K562 (cell line): ENCODE data around the gene AFF1. TPM values are rescaled to one million over a fixed set of nuclear protein-coding genes. Genes with fewer than 3 reads are reported as not detected.

ENCODE experiments used
- ADNP ChIP-seq: fragments of 200-800 bp; sonication (Bioruptor generic); IDR thresholded peaks from 2 replicates; pipeline ENCODE4 v1.6.1; 2016; ENCODE audit warnings: missing genetic modification characterization, missing compliant biosample characterization
- ARID3A ChIP-seq: IDR thresholded peaks from 2 replicates; pipeline ENCODE4 v1.6.1; 2012; ENCODE audit warnings: low read depth, low read length, improper control_type of control experiment, borderline replicate concordance
- EWSR1 ChIP-seq: fragments of 450-650 bp; IDR thresholded peaks from 2 replicates; pipeline ENCODE4 v1.6.1; 2018; ENCODE audit warnings: borderline replicate concordance, mild to moderate bottlenecking, low read depth, moderate library complexity; ENCODE audit not compliant: partially characterized antibody
- ID3 ChIP-seq, 2 experiments: fragments of 250-450 bp in 1 of 2; fragments of 450-650 bp in 1 of 2; sonication (Bioruptor Pico) in 1 of 2; IDR thresholded peaks; 2 replicates each; pipeline versions ENCODE4 v1.6.1 to v1.8.0; 2016 to 2021; ENCODE audit warnings: mild to moderate bottlenecking in 2 of 2, moderate library complexity in 2 of 2, missing compliant biosample characterization in 1 of 2, missing genetic modification characterization in 1 of 2
- JUN ChIP-seq, 2 experiments: sonication (generic) in 1 of 2; formaldehyde crosslinking in 1 of 2; IDR thresholded peaks; 2 replicates each; pipeline versions ENCODE4 v1.6.1 to v1.8.0; 2012 to 2022; ENCODE audit warnings: borderline replicate concordance in 2 of 2, mild to moderate bottlenecking in 2 of 2, improper control_type of control experiment in 1 of 2, low read depth in 1 of 2, low read length in 1 of 2, missing genetic modification reagents in 1 of 2
- KLF16 ChIP-seq: IDR thresholded peaks from 2 replicates; pipeline ENCODE4 v1.6.1; 2016; ENCODE audit warnings: antibody characterized with exemption
- MYNN ChIP-seq, 2 experiments: sonication (generic); formaldehyde crosslinking in 1 of 2; IDR thresholded peaks; 2 replicates each; pipeline versions ENCODE4 v1.5.0 to v1.6.1; 2016 to 2020; ENCODE audit warnings: antibody characterized with exemption in 1 of 2, missing genetic modification reagents in 1 of 2
- PML ChIP-seq: IDR thresholded peaks from 2 replicates; pipeline ENCODE4 v1.6.1; 2012; ENCODE audit warnings: low read length, inconsistent platforms
- RCOR1 ChIP-seq, 2 experiments: IDR thresholded peaks; 2 replicates each; pipeline ENCODE4 v1.6.1; 2012; ENCODE audit warnings: low read depth in 2 of 2, low read length in 2 of 2, borderline replicate concordance in 1 of 2, improper control_type of control experiment in 1 of 2
- RUNX1 ChIP-seq: sonication (generic); IDR thresholded peaks from 2 replicates; pipeline ENCODE4 v1.6.1; 2016; ENCODE audit warnings: antibody characterized with exemption, low read depth
- SMARCA4 ChIP-seq: fragments of 450-650 bp; IDR thresholded peaks from 2 replicates; pipeline ENCODE4 v1.6.1; 2016
- SOX6 ChIP-seq: fragments of 450-650 bp; IDR thresholded peaks from 2 replicates; pipeline ENCODE4 v1.6.1; 2014; ENCODE audit warnings: mild to moderate bottlenecking
- SRSF1 ChIP-seq: fragments of 200-400 bp; formaldehyde crosslinking; IDR thresholded peaks from 2 replicates; pipeline ENCODE4 v1.6.1; 2017; ENCODE audit warnings: mild to moderate bottlenecking, low read depth, low read length, moderate library complexity
- SRSF7 ChIP-seq: fragments of 200-400 bp; formaldehyde crosslinking; optimal IDR thresholded peaks from 2 replicates; pipeline ENCODE3; 2017; ENCODE audit warnings: mild to moderate bottlenecking, low read depth, low read length
- TAL1 ChIP-seq: fragments of 450-650 bp; IDR thresholded peaks from 2 replicates; pipeline ENCODE4 v1.6.1; 2016; ENCODE audit warnings: mild to moderate bottlenecking
- TBL1XR1 ChIP-seq, 2 experiments: IDR thresholded peaks; 2 replicates each; pipeline ENCODE4 v1.6.1; 2012; ENCODE audit warnings: improper control_type of control experiment in 2 of 2, low read length in 2 of 2, mild to moderate bottlenecking in 1 of 2
- TCFL5 ChIP-seq: fragments of 250-450 bp; sonication (Bioruptor Pico); conservative IDR thresholded peaks from 2 replicates; pipeline ENCODE4 v1.6.1; 2021; ENCODE audit warnings: mild to moderate bottlenecking, moderate library complexity, matching md5 sums
- TEAD4 ChIP-seq, 2 experiments: sonication (generic) in 1 of 2; formaldehyde crosslinking in 1 of 2; IDR thresholded peaks; 2 replicates each; pipeline versions ENCODE4 v1.6.1 to v1.8.0; 2012 to 2022; ENCODE audit warnings: borderline replicate concordance in 1 of 2, inconsistent platforms in 1 of 2, low read length in 1 of 2, mild to moderate bottlenecking in 1 of 2, missing genetic modification reagents in 1 of 2
- ZMIZ1 ChIP-seq, 2 experiments: fragments of 150-350 bp in 1 of 2; IDR thresholded peaks; 2 replicates each; pipeline ENCODE4 v1.6.1; 2012 to 2016; ENCODE audit warnings: low read depth in 2 of 2, low read length in 2 of 2, mild to moderate bottlenecking in 1 of 2, moderate library complexity in 1 of 2
- ZNF175 ChIP-seq: fragments of 200-800 bp; sonication (Bioruptor generic); IDR thresholded peaks from 2 replicates; pipeline ENCODE4 v1.6.1; 2016; ENCODE audit warnings: low read depth, mild to moderate bottlenecking, missing genetic modification characterization, missing compliant biosample characterization
- ZNF384 ChIP-seq: IDR thresholded peaks from 2 replicates; pipeline ENCODE4 v1.6.1; 2012; ENCODE audit warnings: low read depth, low read length, improper control_type of control experiment
- polyA plus RNA-seq, 8 experiments: library from polyadenylated mRNA; depleted of rRNA in 4 of 8; stranded (reverse) in 5 of 8; unstranded in 3 of 8; fragments of >200 nt; fragmentation: Nextera tagmentation in 2 of 8; fragmentation: Illumina TruSeq in 1 of 8; extraction: Ambion mirVana in 2 of 8; extraction: Trizol in 1 of 8; gene quantifications; 2 replicates each; pipeline versions ENCODE4 v1.2.1 to v1.2.3, GENCODE V29; 2011 to 2014; ENCODE audit warnings: inconsistent platforms in 1 of 8, missing spikeins in 1 of 8
- total RNA-seq, 7 experiments: library from RNA; depleted of rRNA in 6 of 7; stranded (reverse); fragments of >200 nt in 6 of 7; fragmentation: Illumina TruSeq in 2 of 7; extraction: Trizol in 2 of 7; gene quantifications; 2 replicates each; pipeline versions ENCODE4 v1.2.1 to v1.2.3, GENCODE V29; 2011 to 2021; ENCODE audit warnings: low replicate concordance in 1 of 7

Gene AFF1
- total and polyA plus RNA-seq, 9 of the 15 experiments (the other 6 are each of a cell fraction or from before 2014, with no cell fraction given): 4.1 to 47.5 (median 17.2) TPM

GRCh38 chr4:87017580-87018342 lies 83.0 kb downstream of the AFF1 start (continued):
- TF ChIP-seq TEAD4 (IDR thresholded peaks at IDR 0.05; ENCODE audit: low read length): peak; percentile 94
- TF ChIP-seq TEAD4 (CRISPR knock-in tag; IDR thresholded peaks at IDR 0.05; ENCODE audit: borderline replicate concordance): no peak
- TF ChIP-seq TCFL5 (CRISPR knock-in tag): no peak
- TF ChIP-seq RCOR1 (IDR thresholded peaks at IDR 0.05; ENCODE audit: borderline replicate concordance in 1 of 2, low read depth in 2 of 2, low read length in 2 of 2): peak in 1 of 2 experiments; percentile 63; a peak in 2 of 4 replicates
- TF ChIP-seq ZNF384: peak; percentile 90
- no peak for TF ChIP-seq EWSR1
- TF ChIP-seq RUNX1: no peak
- peak; percentile 86 for TF ChIP-seq TAL1
- TF ChIP-seq ZMIZ1 (IDR thresholded peaks at IDR 0.05; ENCODE audit: low read depth in 2 of 2, low read length in 2 of 2): 0 out of 4 replicates have a peak, but pooled peaks of 1 of the 2 experiments have one; percentile 50
- no peak for TF ChIP-seq SRSF1
- peak; percentile 81 for TF ChIP-seq MYNN (IDR thresholded peaks at IDR 0.05)
- no peak for TF ChIP-seq MYNN (CRISPR knock-in tag; IDR thresholded peaks at IDR 0.05)
- peak; percentile 76 for TF ChIP-seq PML
- peak; percentile 89 for TF ChIP-seq SMARCA4
- no peak for TF ChIP-seq TBL1XR1 (IDR thresholded peaks at IDR 0.05; ENCODE audit: low read length in 2 of 2)
- 0 out of 2 replicates have a peak, but pooled peaks have one; percentile 19 for TF ChIP-seq ADNP (tag)
- TF ChIP-seq SOX6: peak; percentile 72
- TF ChIP-seq JUN (IDR thresholded peaks at IDR 0.05; ENCODE audit: borderline replicate concordance, low read depth, low read length): peak; percentile 36; the same call in 1 of the 2 replicates
- TF ChIP-seq JUN (CRISPR knock-in tag; IDR thresholded peaks at IDR 0.05; ENCODE audit: borderline replicate concordance): no peak
- TF ChIP-seq ID3 (CRISPR knock-in tag; IDR thresholded peaks at IDR 0.05): no peak
- no peak for TF ChIP-seq ID3 (tag; IDR thresholded peaks at IDR 0.05)
- TF ChIP-seq ZNF175: 0 out of 2 replicates have a peak, but pooled peaks have one; percentile 57
- TF ChIP-seq ARID3A: peak; percentile 46; the same call in 1 of the 2 replicates
- peak; percentile 77; the same call in 1 of the 2 replicates for TF ChIP-seq KLF16
- no peak for TF ChIP-seq SRSF7
